B cell (primary cell): Measurements from ENCODE around the gene TRIM2. TPM values are rescaled to one million over a fixed set of nuclear protein-coding genes. Genes with fewer than 3 reads are reported as not detected.

Source experiments
- ATAC-seq: fragments of 200-7000 bp; cut with Tn5 transposase; one replicate; pipeline ENCODE4 v1.10.0; 2021; ENCODE audit warnings: low read depth, mild to moderate bottlenecking, moderate number of reproducible peaks, moderate library complexity
- CTCF ChIA-PET: fragments of 350-600 bp; sonication (Branson Sonifier 250); formaldehyde crosslinking; loops from one replicate; lab custom pipeline; 2021; ENCODE audit warnings: antibody characterized with exemption, inconsistent platforms; lab: Charles Lee
- POLR2A ChIA-PET: fragments of 350-600 bp; sonication (Branson Sonifier 250); formaldehyde crosslinking; loops from one replicate; lab custom pipeline; 2021; ENCODE audit warnings: antibody characterized with exemption; lab: Charles Lee
- DNase-seq: peaks from one replicate; pipeline ENCODE4 v3.0.0; 2013
- H2AFZ ChIP-seq: 2 replicates; pipeline ENCODE4 v1.6.1; 2012; ENCODE audit warnings: mild to moderate bottlenecking, low read depth, low read length; ENCODE audit not compliant: insufficient read depth, poor library complexity, severe bottlenecking
- H3K27ac ChIP-seq, 2 donors: 1 replicate in 1 of 2; 2 replicates in 1 of 2; pipeline ENCODE4 v1.5.1; 2012 to 2013; ENCODE audit warnings: low read length in 2 of 2, mild to moderate bottlenecking in 2 of 2, moderate library complexity in 1 of 2
- H3K27me3 ChIP-seq, 4 experiments: fragments of 200-600 bp in 1 of 4; sonication (generic) in 1 of 4; replicated peaks in 1 of 4; 1 replicate in 2 of 4; 2 replicates in 2 of 4; pipeline versions ENCODE4 v1.6.1 to v1.7.0; 2013 to 2016; ENCODE audit warnings: low read length in 3 of 4, mild to moderate bottlenecking in 2 of 4, mixed read lengths in 1 of 4, moderate library complexity in 1 of 4; ENCODE audit not compliant: insufficient read depth in 4 of 4, control insufficient read depth in 3 of 4; ENCODE audit errors: control extremely low read depth in 1 of 4
- H3K36me3 ChIP-seq, 2 experiments: replicated peaks in 1 of 2; 1 replicate in 1 of 2; 2 replicates in 1 of 2; pipeline versions ENCODE4 v1.6.1 to v1.7.1; 2013; ENCODE audit warnings: low read length in 1 of 2; ENCODE audit not compliant: insufficient read depth in 2 of 2, control insufficient read depth in 1 of 2; ENCODE audit errors: control extremely low read depth in 1 of 2, extremely low read depth in 1 of 2
- H3K4me1 ChIP-seq, 2 donors: fragments of 200-600 bp in 1 of 2; sonication (generic) in 1 of 2; 1 replicate in 1 of 2; 2 replicates in 1 of 2; pipeline versions ENCODE4 v1.5.1 to v1.6.1; 2013 to 2017; ENCODE audit warnings: low read length in 2 of 2; ENCODE audit not compliant: control insufficient read depth in 2 of 2, insufficient read depth in 2 of 2
- H3K4me2 ChIP-seq: replicated peaks from 2 replicates; pipeline ENCODE3; 2012; ENCODE audit warnings: mild to moderate bottlenecking, low read depth, low read length; ENCODE audit not compliant: poor library complexity, severe bottlenecking
- H3K4me3 ChIP-seq, 5 experiments: fragments of 200-600 bp in 1 of 5; sonication (generic) in 1 of 5; 1 replicate in 3 of 5; 2 replicates in 2 of 5; pipeline versions ENCODE4 v1.5.1 to v1.7.0; 2011 to 2016; ENCODE audit warnings: low read length in 4 of 5, mild to moderate bottlenecking in 4 of 5, low read depth in 2 of 5, control low read depth in 1 of 5, moderate library complexity in 1 of 5; ENCODE audit not compliant: insufficient read depth in 1 of 5; ENCODE audit errors: control extremely low read depth in 1 of 5, extremely low read depth in 1 of 5
- H3K79me2 ChIP-seq: fragments of 200-600 bp; sonication (generic); one replicate; pipeline ENCODE4 v1.6.0; 2016; ENCODE audit warnings: low read length; ENCODE audit not compliant: control insufficient read depth, insufficient read depth
- H3K9ac ChIP-seq: fragments of 200-600 bp; sonication (generic); 2 replicates; pipeline ENCODE4 v1.6.1; 2017; ENCODE audit warnings: mild to moderate bottlenecking, low read length, moderate library complexity
- H3K9me3 ChIP-seq, 3 donors: one replicate each; pipeline versions ENCODE4 v1.6.1 to v1.7.1; 2013; ENCODE audit warnings: low read length in 2 of 3; ENCODE audit not compliant: control insufficient read depth in 2 of 3, insufficient read depth in 1 of 3; ENCODE audit errors: control extremely low read depth in 1 of 3
- H4K20me1 ChIP-seq: 2 replicates; pipeline ENCODE4 v1.6.0; 2012; ENCODE audit warnings: mild to moderate bottlenecking, low read length; ENCODE audit not compliant: insufficient read depth, control insufficient read depth, poor library complexity, severe bottlenecking
- H3K27ac Mint-ChIP-seq: one replicate; pipeline ENCODE4 v1.8.0; 2021; ENCODE audit warnings: mixed read lengths
- H3K27me3 Mint-ChIP-seq: one replicate; pipeline ENCODE4 v1.8.0; 2021; ENCODE audit warnings: mixed read lengths
- H3K4me1 Mint-ChIP-seq: one replicate; pipeline ENCODE4 v1.8.0; 2021; ENCODE audit warnings: mixed read lengths
- H3K4me3 Mint-ChIP-seq: one replicate; pipeline ENCODE4 v1.8.0; 2021; ENCODE audit warnings: mixed read lengths
- H3K9me3 Mint-ChIP-seq: one replicate; pipeline ENCODE4 v1.8.0; 2022; ENCODE audit warnings: mixed read lengths; ENCODE audit not compliant: insufficient read depth
- CTCF ChIP-seq: fragments of 200-600 bp; IDR thresholded peaks from one replicate; pipeline ENCODE4 v1.8.0; 2022; ENCODE audit warnings: antibody characterized with exemption, mild to moderate bottlenecking
- EZH2 ChIP-seq: IDR thresholded peaks from 2 replicates; pipeline ENCODE4 v1.6.1; 2012; ENCODE audit warnings: borderline replicate concordance, low read depth, mild to moderate bottlenecking, moderate library complexity, low read length; ENCODE audit not compliant: insufficient read depth, poor library complexity, severe bottlenecking
- WGBS: methylation state at CpG from one replicate; pipeline ENCODE4 v1.1.5; 2013; ENCODE audit warnings: missing lambda C conversion rate; ENCODE audit not compliant: insufficient coverage; 5-methylcytosine and 5-hydroxymethylcytosine counted together
- intact Hi-C: fragments of 100-400 bp; cut with micrococcal nuclease; formaldehyde crosslinking; loops from one replicate; pipeline ENCODE4 v1.10.0; 2022
- polyA plus RNA-seq: library from polyadenylated mRNA; depleted of rRNA; stranded (reverse); fragments of >200 nt; gene quantifications from 2 replicates; pipeline ENCODE4 v1.2.3, GENCODE V29; 2012
- total RNA-seq, 2 donors: library from RNA; stranded (reverse); fragments of 120-200 nt in 1 of 2; gene quantifications; 1 replicate in 1 of 2; 2 replicates in 1 of 2; pipeline versions ENCODE4 v1.2.3 to v1.2.4, GENCODE V29; 2013 to 2022

The TRIM2 gene
- total and polyA plus RNA-seq, 2 donors (not counting 1 experiment from before 2014, with no cell fraction given) = 1.2 to 6.4 TPM

GRCh38 chr4:153170407-153170806, 33.8 kb upstream of the TRIM2 start:
- Histone ChIP-seq H3K9me3 (no peaks in the 10 kb centered on the region), H4K20me1 (no peaks in the 10 kb centered on the region), H3K36me3 (no peaks in the 10 kb centered on the region), H3K27me3 (peaks cover 0 to 7% (median 1%) of the 10 kb centered on the region in 4 experiments), H2AFZ (no peak overlapping the region), H3K4me2 (no peak overlapping the region), H3K4me3 (no peak overlapping the region), H3K79me2 (no peaks in the 10 kb centered on the region), H3K9ac (no peak overlapping the region), H3K4me1 (no peaks in the 10 kb centered on the region), H3K27ac (no peak overlapping the region)
- DNase-seq (no peak), ATAC-seq (no peak)
- Mint-ChIP-seq H3K27me3 (peaks cover 45% of the 10 kb centered on the region), H3K27ac (no peak overlapping the region), H3K4me1 (no peaks in the 10 kb centered on the region), H3K9me3 (no peaks in the 10 kb centered on the region), H3K4me3 (no peak overlapping the region)
- ChIA-PET POLR2A (no interaction called here), CTCF (no interaction called here)
- WGBS = no CpG with 5 or more reads among the region's 2 CpGs
- intact Hi-C loops = no loop called here
- TF ChIP-seq EZH2 (no peak), CTCF (no peak)

- ChIA-PET CTCF (no interaction called here), POLR2A (no interaction called here)
- no peak overlapping the region for H3K4me2 ChIP-seq
- H3K4me3 ChIP-seq = no peak overlapping the region
- Mint-ChIP-seq H3K4me3 (no peak overlapping the region), H3K27ac (no peak overlapping the region), H3K4me1 (no peaks in the 10 kb centered on the region), H3K9me3 (no peaks in the 10 kb centered on the region), H3K27me3 (peaks cover 15% of the 10 kb centered on the region)
- intact Hi-C loops = no loop called here
- H3K9ac ChIP-seq = no peak overlapping the region
- no peak for DNase-seq
- TF ChIP-seq EZH2 (no peak), CTCF (no peak)
- H3K4me1 ChIP-seq = no peaks in the 10 kb centered on the region
- no peak for ATAC-seq
- H3K36me3 ChIP-seq = no peaks in the 10 kb centered on the region
- no peak overlapping the region for H3K27ac ChIP-seq
- no peak overlapping the region for H2AFZ ChIP-seq
- peaks cover 0 to 2% (median 0%) of the 10 kb centered on the region in 4 experiments for H3K27me3 ChIP-seq
- H3K79me2 ChIP-seq = no peaks in the 10 kb centered on the region
- WGBS = 95% methylated on average over 20 of the region's 22 CpGs
- no peaks in the 10 kb centered on the region for H4K20me1 ChIP-seq
- H3K9me3 ChIP-seq = no peaks in the 10 kb centered on the region
Observed at GRCh38 chr4:153174821-153175567, 29.2 kb upstream of the TRIM2 start.
